ENCODE results near the gene MTERF4. TPM values are rescaled to one million over a fixed set of nuclear protein-coding genes. Genes with fewer than 3 reads are reported as not detected.

The MTERF4 gene
- total and polyA plus RNA-seq, 2 of the 8 experiments (the other 6 are each of a cell fraction or from before 2014, with no cell fraction given) = 25.9 to 28.5 TPM

DNA sequence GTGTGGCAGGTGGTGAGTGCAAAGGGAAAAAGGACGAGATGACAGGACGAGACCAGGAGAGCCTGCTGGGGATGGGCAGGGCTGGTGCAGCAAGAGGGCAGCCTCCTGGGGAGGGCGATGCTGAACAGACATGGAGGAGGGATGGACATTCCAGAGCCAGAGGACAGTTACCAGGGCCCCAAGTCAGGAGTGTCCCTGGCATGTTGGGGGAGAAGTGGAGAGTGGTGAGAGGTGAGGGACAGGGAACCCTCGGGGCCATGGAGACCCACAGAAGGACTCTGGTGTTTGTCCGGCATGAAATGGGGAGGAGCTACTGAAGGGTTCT lies 19.0 kb downstream of the MTERF4 start (continued):
- TF ChIP-seq, protein P1, sequence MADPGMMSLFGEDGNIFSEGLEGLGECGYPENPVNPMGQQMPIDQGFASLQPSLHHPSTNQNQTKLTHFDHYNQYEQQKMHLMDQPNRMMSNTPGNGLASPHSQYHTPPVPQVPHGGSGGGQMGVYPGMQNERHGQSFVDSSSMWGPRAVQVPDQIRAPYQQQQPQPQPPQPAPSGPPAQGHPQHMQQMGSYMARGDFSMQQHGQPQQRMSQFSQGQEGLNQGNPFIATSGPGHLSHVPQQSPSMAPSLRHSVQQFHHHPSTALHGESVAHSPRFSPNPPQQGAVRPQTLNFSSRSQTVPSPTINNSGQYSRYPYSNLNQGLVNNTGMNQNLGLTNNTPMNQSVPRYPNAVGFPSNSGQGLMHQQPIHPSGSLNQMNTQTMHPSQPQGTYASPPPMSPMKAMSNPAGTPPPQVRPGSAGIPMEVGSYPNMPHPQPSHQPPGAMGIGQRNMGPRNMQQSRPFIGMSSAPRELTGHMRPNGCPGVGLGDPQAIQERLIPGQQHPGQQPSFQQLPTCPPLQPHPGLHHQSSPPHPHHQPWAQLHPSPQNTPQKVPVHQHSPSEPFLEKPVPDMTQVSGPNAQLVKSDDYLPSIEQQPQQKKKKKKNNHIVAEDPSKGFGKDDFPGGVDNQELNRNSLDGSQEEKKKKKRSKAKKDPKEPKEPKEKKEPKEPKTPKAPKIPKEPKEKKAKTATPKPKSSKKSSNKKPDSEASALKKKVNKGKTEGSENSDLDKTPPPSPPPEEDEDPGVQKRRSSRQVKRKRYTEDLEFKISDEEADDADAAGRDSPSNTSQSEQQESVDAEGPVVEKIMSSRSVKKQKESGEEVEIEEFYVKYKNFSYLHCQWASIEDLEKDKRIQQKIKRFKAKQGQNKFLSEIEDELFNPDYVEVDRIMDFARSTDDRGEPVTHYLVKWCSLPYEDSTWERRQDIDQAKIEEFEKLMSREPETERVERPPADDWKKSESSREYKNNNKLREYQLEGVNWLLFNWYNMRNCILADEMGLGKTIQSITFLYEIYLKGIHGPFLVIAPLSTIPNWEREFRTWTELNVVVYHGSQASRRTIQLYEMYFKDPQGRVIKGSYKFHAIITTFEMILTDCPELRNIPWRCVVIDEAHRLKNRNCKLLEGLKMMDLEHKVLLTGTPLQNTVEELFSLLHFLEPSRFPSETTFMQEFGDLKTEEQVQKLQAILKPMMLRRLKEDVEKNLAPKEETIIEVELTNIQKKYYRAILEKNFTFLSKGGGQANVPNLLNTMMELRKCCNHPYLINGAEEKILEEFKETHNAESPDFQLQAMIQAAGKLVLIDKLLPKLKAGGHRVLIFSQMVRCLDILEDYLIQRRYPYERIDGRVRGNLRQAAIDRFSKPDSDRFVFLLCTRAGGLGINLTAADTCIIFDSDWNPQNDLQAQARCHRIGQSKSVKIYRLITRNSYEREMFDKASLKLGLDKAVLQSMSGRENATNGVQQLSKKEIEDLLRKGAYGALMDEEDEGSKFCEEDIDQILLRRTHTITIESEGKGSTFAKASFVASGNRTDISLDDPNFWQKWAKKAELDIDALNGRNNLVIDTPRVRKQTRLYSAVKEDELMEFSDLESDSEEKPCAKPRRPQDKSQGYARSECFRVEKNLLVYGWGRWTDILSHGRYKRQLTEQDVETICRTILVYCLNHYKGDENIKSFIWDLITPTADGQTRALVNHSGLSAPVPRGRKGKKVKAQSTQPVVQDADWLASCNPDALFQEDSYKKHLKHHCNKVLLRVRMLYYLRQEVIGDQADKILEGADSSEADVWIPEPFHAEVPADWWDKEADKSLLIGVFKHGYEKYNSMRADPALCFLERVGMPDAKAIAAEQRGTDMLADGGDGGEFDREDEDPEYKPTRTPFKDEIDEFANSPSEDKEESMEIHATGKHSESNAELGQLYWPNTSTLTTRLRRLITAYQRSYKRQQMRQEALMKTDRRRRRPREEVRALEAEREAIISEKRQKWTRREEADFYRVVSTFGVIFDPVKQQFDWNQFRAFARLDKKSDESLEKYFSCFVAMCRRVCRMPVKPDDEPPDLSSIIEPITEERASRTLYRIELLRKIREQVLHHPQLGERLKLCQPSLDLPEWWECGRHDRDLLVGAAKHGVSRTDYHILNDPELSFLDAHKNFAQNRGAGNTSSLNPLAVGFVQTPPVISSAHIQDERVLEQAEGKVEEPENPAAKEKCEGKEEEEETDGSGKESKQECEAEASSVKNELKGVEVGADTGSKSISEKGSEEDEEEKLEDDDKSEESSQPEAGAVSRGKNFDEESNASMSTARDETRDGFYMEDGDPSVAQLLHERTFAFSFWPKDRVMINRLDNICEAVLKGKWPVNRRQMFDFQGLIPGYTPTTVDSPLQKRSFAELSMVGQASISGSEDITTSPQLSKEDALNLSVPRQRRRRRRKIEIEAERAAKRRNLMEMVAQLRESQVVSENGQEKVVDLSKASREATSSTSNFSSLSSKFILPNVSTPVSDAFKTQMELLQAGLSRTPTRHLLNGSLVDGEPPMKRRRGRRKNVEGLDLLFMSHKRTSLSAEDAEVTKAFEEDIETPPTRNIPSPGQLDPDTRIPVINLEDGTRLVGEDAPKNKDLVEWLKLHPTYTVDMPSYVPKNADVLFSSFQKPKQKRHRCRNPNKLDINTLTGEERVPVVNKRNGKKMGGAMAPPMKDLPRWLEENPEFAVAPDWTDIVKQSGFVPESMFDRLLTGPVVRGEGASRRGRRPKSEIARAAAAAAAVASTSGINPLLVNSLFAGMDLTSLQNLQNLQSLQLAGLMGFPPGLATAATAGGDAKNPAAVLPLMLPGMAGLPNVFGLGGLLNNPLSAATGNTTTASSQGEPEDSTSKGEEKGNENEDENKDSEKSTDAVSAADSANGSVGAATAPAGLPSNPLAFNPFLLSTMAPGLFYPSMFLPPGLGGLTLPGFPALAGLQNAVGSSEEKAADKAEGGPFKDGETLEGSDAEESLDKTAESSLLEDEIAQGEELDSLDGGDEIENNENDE (IDR thresholded peaks at IDR 0.05; ENCODE audit: insufficient replicate concordance, low read length) = no peak
- no peak for TF ChIP-seq TCF12 (IDR thresholded peaks at IDR 0.05; ENCODE audit: low read depth, low read length)
- TF ChIP-seq ZNF274 (IDR thresholded peaks at IDR 0.05; ENCODE audit: borderline replicate concordance, extremely low read depth, low read length) = no peak

All from H1 (cell line).